HepG2 (cell line): ENCODE data around the gene ZNF511. TPM values are rescaled to one million over a fixed set of nuclear protein-coding genes. Genes with fewer than 3 reads are reported as not detected.
A peak's percentile ranks its signal among the peaks of the same experiment; 100 is the strongest.

Experiments
- CCAR2 ChIP-seq: fragments of 200-400 bp; formaldehyde crosslinking; optimal IDR thresholded peaks from 2 replicates; pipeline ENCODE3; 2018; ENCODE audit warnings: low read depth, mild to moderate bottlenecking, low read length, moderate library complexity
- CEBPG ChIP-seq: IDR thresholded peaks from 2 replicates; pipeline ENCODE4 v1.6.1; 2016
- EEA1 ChIP-seq: sonication (generic); formaldehyde crosslinking; IDR thresholded peaks from 2 replicates; pipeline ENCODE4 v1.5.1; 2020; ENCODE audit warnings: mild to moderate bottlenecking, missing genetic modification reagents, borderline replicate concordance
- EP300 ChIP-seq, 3 experiments: sonication (generic) in 1 of 3; formaldehyde crosslinking in 1 of 3; IDR thresholded peaks; 2 replicates each; pipeline versions ENCODE4 v1.5.1 to v1.6.1; 2011 to 2020; ENCODE audit warnings: low read depth in 2 of 3, low read length in 2 of 3, borderline replicate concordance in 1 of 3, improper control_type of control experiment in 1 of 3, mild to moderate bottlenecking in 1 of 3, missing genetic modification reagents in 1 of 3, moderate library complexity in 1 of 3
- FOXA1 ChIP-seq, 2 experiments: fragments of 450-650 bp in 1 of 2; sonication (generic) in 1 of 2; formaldehyde crosslinking in 1 of 2; IDR thresholded peaks; 2 replicates each; pipeline versions ENCODE4 v1.4.0 to v1.6.1; 2016 to 2020; ENCODE audit warnings: missing genetic modification reagents in 1 of 2
- HMG20A ChIP-seq: IDR thresholded peaks from 2 replicates; pipeline ENCODE4 v1.6.1; 2016; ENCODE audit warnings: borderline replicate concordance
- NFIB ChIP-seq: sonication (generic); formaldehyde crosslinking; IDR thresholded peaks from 2 replicates; pipeline ENCODE4 v1.9.0; 2021; ENCODE audit warnings: missing genetic modification reagents, mild to moderate bottlenecking, borderline replicate concordance
- NR3C1 ChIP-seq: sonication (generic); formaldehyde crosslinking; IDR thresholded peaks from 2 replicates; pipeline ENCODE4 v1.4.0; 2020; ENCODE audit warnings: missing genetic modification reagents
- PAF1 ChIP-seq: IDR thresholded peaks from 2 replicates; pipeline ENCODE4 v1.6.1; 2016; ENCODE audit warnings: missing genetic modification reagents, missing compliant biosample characterization
- RBAK ChIP-seq: sonication (generic); formaldehyde crosslinking; IDR thresholded peaks from 2 replicates; pipeline ENCODE4 v1.5.1; 2020; ENCODE audit warnings: mild to moderate bottlenecking, missing genetic modification reagents
- SRSF9 ChIP-seq: fragments of 200-400 bp; formaldehyde crosslinking; IDR thresholded peaks from 2 replicates; pipeline ENCODE4 v1.6.1; 2018; ENCODE audit warnings: borderline replicate concordance, mild to moderate bottlenecking, low read depth, low read length; ENCODE audit not compliant: insufficient read depth, poor library complexity, severe bottlenecking
- TFE3 ChIP-seq: IDR thresholded peaks from 2 replicates; pipeline ENCODE4 v1.6.1; 2016
- ZBTB20 ChIP-seq: sonication (generic); formaldehyde crosslinking; IDR thresholded peaks from 2 replicates; pipeline ENCODE4 v1.8.1; 2023; ENCODE audit warnings: missing genetic modification reagents, low read depth, mild to moderate bottlenecking, borderline replicate concordance
- ZHX2 ChIP-seq, 2 experiments: sonication (generic) in 1 of 2; formaldehyde crosslinking in 1 of 2; IDR thresholded peaks; 2 replicates each; pipeline versions ENCODE4 v1.6.1 to v1.9.0; 2014 to 2022; ENCODE audit warnings: antibody characterized with exemption in 1 of 2, borderline replicate concordance in 1 of 2, inconsistent platforms in 1 of 2, low read depth in 1 of 2, missing genetic modification reagents in 1 of 2
- ZNF251 ChIP-seq: sonication (generic); formaldehyde crosslinking; IDR thresholded peaks from 2 replicates; pipeline ENCODE4 v1.9.0; 2021; ENCODE audit warnings: mild to moderate bottlenecking, missing genetic modification reagents
- ZNF446 ChIP-seq: sonication (generic); formaldehyde crosslinking; IDR thresholded peaks from 2 replicates; pipeline ENCODE4 v1.5.0; 2020; ENCODE audit warnings: mild to moderate bottlenecking, missing genetic modification reagents
- ZNF468 ChIP-seq: sonication (generic); formaldehyde crosslinking; IDR thresholded peaks from 2 replicates; pipeline ENCODE4 v1.8.0; 2022; ENCODE audit warnings: mild to moderate bottlenecking, moderate library complexity, missing genetic modification reagents
- ZNF510 ChIP-seq: sonication (generic); formaldehyde crosslinking; IDR thresholded peaks from 2 replicates; pipeline ENCODE4 v1.4.0; 2020; ENCODE audit warnings: low read depth, mild to moderate bottlenecking, missing genetic modification reagents
- ZSCAN29 ChIP-seq: sonication (generic); formaldehyde crosslinking; conservative IDR thresholded peaks from 2 replicates; pipeline ENCODE4 v1.4.0; 2020; ENCODE audit warnings: mild to moderate bottlenecking, missing genetic modification reagents
- polyA plus RNA-seq, 8 experiments: library from polyadenylated mRNA; depleted of rRNA in 3 of 8; stranded (reverse) in 7 of 8; unstranded in 1 of 8; fragments of >200 nt; fragmentation: Illumina TruSeq in 4 of 8; extraction: Trizol in 4 of 8; gene quantifications; 2 replicates each; pipeline versions ENCODE4 v1.2.1 to v1.2.3, GENCODE V29; 2011 to 2016; ENCODE audit warnings: low read depth in 4 of 8, missing spikeins in 1 of 8, mixed read lengths in 1 of 8; ENCODE audit not compliant: insufficient read depth in 1 of 8
- total RNA-seq, 5 experiments: library from RNA; depleted of rRNA; stranded (reverse); fragments of >200 nt; fragmentation: Illumina TruSeq; extraction: Trizol; gene quantifications; 2 replicates each; pipeline ENCODE4 v1.2.3, GENCODE V29; 2016; ENCODE audit warnings: low read depth in 1 of 5
- TF ChIP-seq, protein P1 (sequence below): sonication (generic); formaldehyde crosslinking; IDR thresholded peaks from 2 replicates; pipeline ENCODE4 v1.5.0; 2020; ENCODE audit warnings: mild to moderate bottlenecking, missing genetic modification reagents, borderline replicate concordance

ZNF511 gene
- total and polyA plus RNA-seq, 2 of the 13 experiments (the other 11 are each of a cell fraction or from before 2014, with no cell fraction given) = 35.6 to 66.4 TPM

GRCh38 chr10:133278577-133279265, 30.0 kb upstream of the ZNF511 start (continued):
- no peak for TF ChIP-seq SRSF9
- no peak for TF ChIP-seq RBAK (CRISPR knock-in tag)
- TF ChIP-seq NR3C1 (CRISPR knock-in tag) = no peak
- TF ChIP-seq FOXA1 (IDR thresholded peaks at IDR 0.05) = no peak
- TF ChIP-seq FOXA1 (CRISPR knock-in tag; IDR thresholded peaks at IDR 0.05) = peak; percentile 86
- TF ChIP-seq CEBPG (CRISPR knock-in tag) = peak; percentile 65
- no peak for TF ChIP-seq HMG20A (CRISPR knock-in tag)
- TF ChIP-seq EEA1 (CRISPR knock-in tag) = no peak
- TF ChIP-seq ZNF446 (CRISPR knock-in tag) = no peak
- TF ChIP-seq ZHX2 (IDR thresholded peaks at IDR 0.05; ENCODE audit: low read depth) = no peak
- no peak for TF ChIP-seq ZHX2 (CRISPR knock-in tag; IDR thresholded peaks at IDR 0.05; ENCODE audit: borderline replicate concordance)
- no peak for TF ChIP-seq ZNF468 (CRISPR knock-in tag)
- no peak for TF ChIP-seq EP300 (IDR thresholded peaks at IDR 0.05; ENCODE audit: low read depth in 2 of 2, low read length in 2 of 2)
- no peak for TF ChIP-seq EP300 (CRISPR knock-in tag; IDR thresholded peaks at IDR 0.05; ENCODE audit: borderline replicate concordance)
- no peak for TF ChIP-seq ZNF510 (CRISPR knock-in tag)
- no peak for TF ChIP-seq CCAR2
- TF ChIP-seq TFE3 (CRISPR knock-in tag) = no peak
- no peak for TF ChIP-seq NFIB (CRISPR knock-in tag)
- TF ChIP-seq ZBTB20 = peak; percentile 43; the same call in 1 of the 2 replicates
- TF ChIP-seq ZSCAN29 (CRISPR knock-in tag) = no peak
- no peak for TF ChIP-seq ZNF251
- TF ChIP-seq, protein P1, sequence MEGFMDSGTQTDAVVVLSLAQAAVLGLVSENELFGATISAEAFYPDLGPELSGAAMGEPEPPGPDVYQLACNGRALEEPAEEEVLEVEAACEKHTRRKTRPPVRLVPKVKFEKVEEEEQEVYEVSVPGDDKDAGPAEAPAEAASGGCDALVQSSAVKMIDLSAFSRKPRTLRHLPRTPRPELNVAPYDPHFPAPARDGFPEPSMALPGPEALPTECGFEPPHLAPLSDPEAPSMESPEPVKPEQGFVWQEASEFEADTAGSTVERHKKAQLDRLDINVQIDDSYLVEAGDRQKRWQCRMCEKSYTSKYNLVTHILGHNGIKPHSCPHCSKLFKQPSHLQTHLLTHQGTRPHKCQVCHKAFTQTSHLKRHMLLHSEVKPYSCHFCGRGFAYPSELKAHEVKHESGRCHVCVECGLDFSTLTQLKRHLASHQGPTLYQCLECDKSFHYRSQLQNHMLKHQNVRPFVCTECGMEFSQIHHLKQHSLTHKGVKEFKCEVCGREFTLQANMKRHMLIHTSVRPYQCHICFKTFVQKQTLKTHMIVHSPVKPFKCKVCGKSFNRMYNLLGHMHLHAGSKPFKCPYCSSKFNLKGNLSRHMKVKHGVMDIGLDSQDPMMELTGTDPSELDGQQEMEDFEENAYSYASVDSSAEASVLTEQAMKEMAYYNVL = no peak
- no peak for TF ChIP-seq PAF1 (CRISPR knock-in tag)
